ENCODE results near the gene LBP. TPM values are rescaled to one million over a fixed set of nuclear protein-coding genes. Genes with fewer than 3 reads are reported as not detected.

The LBP gene
- total RNA-seq, 1 experiment from 2014 or later, result 0.52 TPM

GRCh38 chr20:38424401-38424800 is 78.1 kb downstream of the LBP start:
- H2AFZ ChIP-seq (ENCODE audit: low read length), result no peak overlapping the region
- no peak overlapping the region for H2BK15ac ChIP-seq (ENCODE audit: low read depth, low read length)
- H3K79me1 ChIP-seq (ENCODE audit: insufficient read depth, low read depth, low read length, poor library complexity, severe bottlenecking), result peaks cover 6% of the 10 kb centered on the region
- no peak for DNase-seq
- H3K9me3 Mint-ChIP-seq, result no peaks in the 10 kb centered on the region; a peak in 1 of 5 replicates
- no peak overlapping the region for H3K27ac ChIP-seq (ENCODE audit: insufficient read length, low read depth, low read length)
- no peak overlapping the region for H3K56ac ChIP-seq (ENCODE audit: insufficient read length, low read depth, low read length)
- peaks cover 3% of the 10 kb centered on the region; the same call in 1 of the 2 replicates for H3K79me2 ChIP-seq (ENCODE audit: insufficient read depth, low read length)
- no peak overlapping the region for H3T11ph ChIP-seq (ENCODE audit: low read length)
- H4K20me1 ChIP-seq (ENCODE audit: control insufficient read depth, insufficient read depth, insufficient read length), result no peaks in the 10 kb centered on the region
- no peaks in the 10 kb centered on the region for H3K27me3 Mint-ChIP-seq (ENCODE audit: low read depth)
- H3K27ac Mint-ChIP-seq, result no peak overlapping the region
- no peak overlapping the region for H3K18ac ChIP-seq (ENCODE audit: insufficient read length, low read depth, low read length)
- TF ChIP-seq, protein P1, sequence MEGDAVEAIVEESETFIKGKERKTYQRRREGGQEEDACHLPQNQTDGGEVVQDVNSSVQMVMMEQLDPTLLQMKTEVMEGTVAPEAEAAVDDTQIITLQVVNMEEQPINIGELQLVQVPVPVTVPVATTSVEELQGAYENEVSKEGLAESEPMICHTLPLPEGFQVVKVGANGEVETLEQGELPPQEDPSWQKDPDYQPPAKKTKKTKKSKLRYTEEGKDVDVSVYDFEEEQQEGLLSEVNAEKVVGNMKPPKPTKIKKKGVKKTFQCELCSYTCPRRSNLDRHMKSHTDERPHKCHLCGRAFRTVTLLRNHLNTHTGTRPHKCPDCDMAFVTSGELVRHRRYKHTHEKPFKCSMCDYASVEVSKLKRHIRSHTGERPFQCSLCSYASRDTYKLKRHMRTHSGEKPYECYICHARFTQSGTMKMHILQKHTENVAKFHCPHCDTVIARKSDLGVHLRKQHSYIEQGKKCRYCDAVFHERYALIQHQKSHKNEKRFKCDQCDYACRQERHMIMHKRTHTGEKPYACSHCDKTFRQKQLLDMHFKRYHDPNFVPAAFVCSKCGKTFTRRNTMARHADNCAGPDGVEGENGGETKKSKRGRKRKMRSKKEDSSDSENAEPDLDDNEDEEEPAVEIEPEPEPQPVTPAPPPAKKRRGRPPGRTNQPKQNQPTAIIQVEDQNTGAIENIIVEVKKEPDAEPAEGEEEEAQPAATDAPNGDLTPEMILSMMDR (conservative IDR thresholded peaks at IDR 0.05), result no peak
- no peak overlapping the region for H3K23ac ChIP-seq (ENCODE audit: insufficient read length, low read depth, low read length)
- no peak overlapping the region for H2AK5ac ChIP-seq (ENCODE audit: insufficient read length, low read length)
- H3K4me2 ChIP-seq (ENCODE audit: insufficient read depth, insufficient read length, low read length), result no peak overlapping the region
- no peak overlapping the region for H3K9ac ChIP-seq (ENCODE audit: extremely low read depth, insufficient read length, low read length)
- H3K27me3 ChIP-seq (ENCODE audit: insufficient read depth, low read length), result no peaks in the 10 kb centered on the region
- H3K4me3 Mint-ChIP-seq, result no peak overlapping the region
- no peak overlapping the region for H4K91ac ChIP-seq (ENCODE audit: insufficient read length, low read depth, low read length)
- peaks cover 79 to 98% (median 97%) of the 10 kb centered on the region in 3 experiments for H3K36me3 Mint-ChIP-seq (ENCODE audit: insufficient read depth in 1 of 3, low read depth in 3 of 3)
- no peaks in the 10 kb centered on the region for H3K9me3 ChIP-seq (ENCODE audit: control insufficient read depth, low read depth, low read length)
- no peak overlapping the region for H2BK20ac ChIP-seq (ENCODE audit: low read depth, low read length, poor library complexity, severe bottlenecking)
- no CpG with 5 or more reads among the region's 1 CpG for WGBS (ENCODE audit: extremely low coverage, insufficient read length, low lambda C conversion rate)
- no peak overlapping the region for H2BK5ac ChIP-seq (ENCODE audit: insufficient read length, low read length)
- no peak overlapping the region for H2BK120ac ChIP-seq (ENCODE audit: low read depth, low read length, poor library complexity, severe bottlenecking)
- no peak overlapping the region for H3K4ac ChIP-seq (ENCODE audit: low read depth, low read length)
- no peak overlapping the region for H4K8ac ChIP-seq (replicated peaks; ENCODE audit: insufficient read length, low read depth, low read length)
- no peak overlapping the region for H4K5ac ChIP-seq (ENCODE audit: insufficient read length, low read depth, low read length)
- H3K23me2 ChIP-seq (ENCODE audit: insufficient read length, low read depth, low read length, poor library complexity, severe bottlenecking), result no peaks in the 10 kb centered on the region
- H3K4me1 ChIP-seq (ENCODE audit: insufficient read depth, low read length), result no peaks in the 10 kb centered on the region
- H3K14ac ChIP-seq (ENCODE audit: insufficient read depth, low read length), result no peak overlapping the region
- no peak overlapping the region for H2BK12ac ChIP-seq (ENCODE audit: insufficient read length, low read depth, low read length)
- H3K4me1 Mint-ChIP-seq, result peaks cover 0 to 2% of the 10 kb centered on the region in 2 experiments; a peak in 2 of 4 replicates

Data from H9 (cell line).